Measurements from ENCODE around the gene TRIM59.

The TRIM59 gene

GRCh38 chr3:160449636-160450598 lies at the start of gene TRIM59:
TSS of gene TRIM59 (minus strand) at chr3:160449786. CDS start at chr3:160439183, 10,603 bp downstream.
- peak; percentile 86 for DNase-seq (ENCODE audit: low read depth)

- DNase-seq (ENCODE audit: low read depth) = no peak
Measured at GRCh38 chr3:160498202-160498601, 48.6 kb upstream of the TRIM59 start.

- DNase-seq (ENCODE audit: low read depth) = no peak
Measured at GRCh38 chr3:160490166-160490565, 40.6 kb upstream of the TRIM59 start.

- no peak for DNase-seq (ENCODE audit: low read depth)
Measured at GRCh38 chr3:160486459-160486869, 36.9 kb upstream of the TRIM59 start.

GRCh38 chr3:160482796-160483195 lies 33.2 kb upstream of the TRIM59 start:
- no peak for DNase-seq (ENCODE audit: low read depth)

- no peak for DNase-seq (ENCODE audit: low read depth)
Measured at GRCh38 chr3:160481856-160482255, 32.3 kb upstream of the TRIM59 start.

GRCh38 chr3:160480931-160481330 lies 31.3 kb upstream of the TRIM59 start:
- DNase-seq (ENCODE audit: low read depth) = no peak

GRCh38 chr3:160479376-160479775 lies 29.8 kb upstream of the TRIM59 start:
- no peak for DNase-seq (ENCODE audit: low read depth)

- no peak for DNase-seq (ENCODE audit: low read depth)
Measured at GRCh38 chr3:160478338-160478737, 28.8 kb upstream of the TRIM59 start.

GRCh38 chr3:160477750-160478149 lies 28.2 kb upstream of the TRIM59 start:
- no peak for DNase-seq (ENCODE audit: low read depth)

GRCh38 chr3:160475884-160476283 lies 26.3 kb upstream of the TRIM59 start:
- DNase-seq (ENCODE audit: low read depth) = no peak

GRCh38 chr3:160475153-160475552 lies 25.6 kb upstream of the TRIM59 start:
- no peak for DNase-seq (ENCODE audit: low read depth)

- DNase-seq (ENCODE audit: low read depth) = no peak
Measured at GRCh38 chr3:160474416-160474838, 24.8 kb upstream of the TRIM59 start.

GRCh38 chr3:160473978-160474377 lies 24.4 kb upstream of the TRIM59 start:
- DNase-seq (ENCODE audit: low read depth) = no peak

- DNase-seq (ENCODE audit: low read depth) = no peak
Measured at GRCh38 chr3:160473221-160473620, 23.6 kb upstream of the TRIM59 start.

GRCh38 chr3:160472344-160472743 lies 22.8 kb upstream of the TRIM59 start:
- DNase-seq (ENCODE audit: low read depth) = no peak

GRCh38 chr3:160471892-160472291 lies 22.3 kb upstream of the TRIM59 start:
- no peak for DNase-seq (ENCODE audit: low read depth)

GRCh38 chr3:160470181-160470580 lies 20.6 kb upstream of the TRIM59 start:
- DNase-seq (ENCODE audit: low read depth) = no peak

GRCh38 chr3:160464971-160465370 lies 15.4 kb upstream of the TRIM59 start:
- no peak for DNase-seq (ENCODE audit: low read depth)

- DNase-seq (ENCODE audit: low read depth) = no peak
Measured at GRCh38 chr3:160464321-160464720, 14.7 kb upstream of the TRIM59 start.

- no peak for DNase-seq (ENCODE audit: low read depth)
Measured at GRCh38 chr3:160460033-160460432, 10.4 kb upstream of the TRIM59 start.

GRCh38 chr3:160459450-160459970 lies 9.9 kb upstream of the TRIM59 start:
- no peak for DNase-seq (ENCODE audit: low read depth)

GRCh38 chr3:160458151-160458550 lies 8.6 kb upstream of the TRIM59 start:
- no peak for DNase-seq (ENCODE audit: low read depth)
